HFF-Myc (cell line): Measurements from ENCODE around the gene DALRD3.

ENCODE experiments used
- DNase-seq: peaks from one replicate; pipeline ENCODE4 v3.0.0-alpha.2; 2011; ENCODE audit warnings: low read depth; ENCODE audit errors: extremely low read depth
- H3K4me3 ChIP-seq: replicated peaks from 2 replicates; pipeline ENCODE4 v1.5.1; 2011; ENCODE audit warnings: low read depth, mild to moderate bottlenecking, control low read depth, low read length
- CTCF ChIP-seq: IDR thresholded peaks from 2 replicates; pipeline ENCODE4 v1.5.1; 2012; ENCODE audit warnings: mild to moderate bottlenecking, low read depth, low read length, control low read depth; ENCODE audit errors: missing control alignments

Gene DALRD3

GRCh38 chr3:48989126-48989795 is 29.1 kb downstream of the DALRD3 start:
- H3K4me3 ChIP-seq = peak overlapping the region; percentile 81
- DNase-seq = no peak
- no peak for TF ChIP-seq CTCF

- H3K4me3 ChIP-seq = no peak overlapping the region
- TF ChIP-seq CTCF = no peak
- no peak for DNase-seq
These were observed 32.5 kb downstream of the DALRD3 start for GRCh38 chr3:48985831-48986376.

GRCh38 chr3:48984663-48985062 is 33.7 kb downstream of the DALRD3 start:
- TF ChIP-seq CTCF = no peak

GRCh38 chr3:48983096-48983495 is 35.3 kb downstream of the DALRD3 start:
- TF ChIP-seq CTCF = no peak
- no peak overlapping the region for H3K4me3 ChIP-seq
- DNase-seq = no peak

More at GRCh38 chr3:48984663-48985062, 33.7 kb downstream of the DALRD3 start:
- no peak overlapping the region for H3K4me3 ChIP-seq
- no peak for DNase-seq

- no peak for TF ChIP-seq CTCF
These were observed 35.7 kb downstream of the DALRD3 start for GRCh38 chr3:48982686-48983085.

GRCh38 chr3:48982016-48982415 is 36.4 kb downstream of the DALRD3 start:
- H3K4me3 ChIP-seq = no peak overlapping the region
- no peak for DNase-seq
- TF ChIP-seq CTCF = no peak

More at GRCh38 chr3:48982686-48983085, 35.7 kb downstream of the DALRD3 start:
- H3K4me3 ChIP-seq = no peak overlapping the region
- no peak for DNase-seq
